Thyroid gland (tissue), 4 donors: ENCODE measurements around the gene CCDC97.

ENCODE experiments used
- POLR2A ChIP-seq, 2 donors: fragments of 450-650 bp; IDR thresholded peaks; one replicate each; pipeline ENCODE4 v1.6.1; 2017; ENCODE audit warnings: antibody characterized with exemption in 2 of 2, mild to moderate bottlenecking in 2 of 2, moderate library complexity in 1 of 2
- TF ChIP-seq, protein P1 (sequence below), 6 experiments: fragments of 200-600 bp in 3 of 6; fragments of 450-650 bp in 3 of 6; sonication (generic) in 3 of 6; IDR thresholded peaks; one replicate each; pipeline ENCODE4 v1.5.1; 2016 to 2019; ENCODE audit warnings: antibody characterized with exemption in 6 of 6, mild to moderate bottlenecking in 2 of 6, inconsistent platforms in 1 of 6, moderate library complexity in 1 of 6

- TF ChIP-seq, protein P1, sequence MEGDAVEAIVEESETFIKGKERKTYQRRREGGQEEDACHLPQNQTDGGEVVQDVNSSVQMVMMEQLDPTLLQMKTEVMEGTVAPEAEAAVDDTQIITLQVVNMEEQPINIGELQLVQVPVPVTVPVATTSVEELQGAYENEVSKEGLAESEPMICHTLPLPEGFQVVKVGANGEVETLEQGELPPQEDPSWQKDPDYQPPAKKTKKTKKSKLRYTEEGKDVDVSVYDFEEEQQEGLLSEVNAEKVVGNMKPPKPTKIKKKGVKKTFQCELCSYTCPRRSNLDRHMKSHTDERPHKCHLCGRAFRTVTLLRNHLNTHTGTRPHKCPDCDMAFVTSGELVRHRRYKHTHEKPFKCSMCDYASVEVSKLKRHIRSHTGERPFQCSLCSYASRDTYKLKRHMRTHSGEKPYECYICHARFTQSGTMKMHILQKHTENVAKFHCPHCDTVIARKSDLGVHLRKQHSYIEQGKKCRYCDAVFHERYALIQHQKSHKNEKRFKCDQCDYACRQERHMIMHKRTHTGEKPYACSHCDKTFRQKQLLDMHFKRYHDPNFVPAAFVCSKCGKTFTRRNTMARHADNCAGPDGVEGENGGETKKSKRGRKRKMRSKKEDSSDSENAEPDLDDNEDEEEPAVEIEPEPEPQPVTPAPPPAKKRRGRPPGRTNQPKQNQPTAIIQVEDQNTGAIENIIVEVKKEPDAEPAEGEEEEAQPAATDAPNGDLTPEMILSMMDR (IDR thresholded peaks at IDR 0.05): no peak
- no peak for TF ChIP-seq POLR2A (IDR thresholded peaks at IDR 0.05)
Observed at GRCh38 chr19:41302624-41303351, 7.2 kb upstream of the CCDC97 start.
